HepG2 (cell line): ENCODE data around the gene BTBD17. TPM values are rescaled to one million over a fixed set of nuclear protein-coding genes. Genes with fewer than 3 reads are reported as not detected.

Source experiments
- ARID2 ChIP-seq: sonication (generic); formaldehyde crosslinking; IDR thresholded peaks from 2 replicates; pipeline ENCODE4 v1.8.1; 2022; ENCODE audit warnings: mild to moderate bottlenecking, missing genetic modification reagents, borderline replicate concordance
- ATF5 ChIP-seq: sonication (generic); formaldehyde crosslinking; IDR thresholded peaks from 2 replicates; pipeline ENCODE4 v1.4.0; 2020; ENCODE audit warnings: mild to moderate bottlenecking, low read depth, missing genetic modification reagents
- HDAC1 ChIP-seq: sonication (generic); formaldehyde crosslinking; IDR thresholded peaks from 2 replicates; pipeline ENCODE4 v1.5.1; 2020; ENCODE audit warnings: mild to moderate bottlenecking, missing genetic modification reagents
- NCOA5 ChIP-seq: sonication (generic); formaldehyde crosslinking; IDR thresholded peaks from 2 replicates; pipeline ENCODE4 v1.4.0; 2020; ENCODE audit warnings: missing genetic modification reagents
- PITX1 ChIP-seq: sonication (generic); formaldehyde crosslinking; IDR thresholded peaks from 2 replicates; pipeline ENCODE4 v1.5.1; 2020; ENCODE audit warnings: mild to moderate bottlenecking, missing genetic modification reagents
- PRDM15 ChIP-seq: sonication (generic); formaldehyde crosslinking; IDR thresholded peaks from 2 replicates; pipeline ENCODE4 v1.4.0; 2020; ENCODE audit warnings: missing genetic modification reagents
- RFX3 ChIP-seq: IDR thresholded peaks from 2 replicates; pipeline ENCODE4 v1.6.1; 2016; ENCODE audit warnings: missing biosample characterization, missing genetic modification reagents
- SALL1 ChIP-seq: sonication (generic); formaldehyde crosslinking; IDR thresholded peaks from 2 replicates; pipeline ENCODE4 v1.8.0; 2022; ENCODE audit warnings: mild to moderate bottlenecking, missing genetic modification reagents
- SCMH1 ChIP-seq: sonication (generic); formaldehyde crosslinking; IDR thresholded peaks from 2 replicates; pipeline ENCODE4 v1.9.0; 2021; ENCODE audit warnings: missing genetic modification reagents, mild to moderate bottlenecking, borderline replicate concordance
- ZNF253 ChIP-seq: sonication (generic); formaldehyde crosslinking; IDR thresholded peaks from 2 replicates; pipeline ENCODE4 v1.8.0; 2022; ENCODE audit warnings: mild to moderate bottlenecking, missing genetic modification reagents, borderline replicate concordance
- ZNF280D ChIP-seq: sonication (generic); formaldehyde crosslinking; IDR thresholded peaks from 2 replicates; pipeline ENCODE4 v1.5.1; 2020; ENCODE audit warnings: mild to moderate bottlenecking, missing genetic modification reagents
- ZNF33A ChIP-seq: sonication (generic); formaldehyde crosslinking; IDR thresholded peaks from 2 replicates; pipeline ENCODE4 v1.5.1; 2020; ENCODE audit warnings: missing genetic modification reagents, mild to moderate bottlenecking, moderate library complexity, borderline replicate concordance
- ZNF431 ChIP-seq: sonication (generic); formaldehyde crosslinking; IDR thresholded peaks from 2 replicates; pipeline ENCODE4 v1.9.0; 2022; ENCODE audit warnings: missing genetic modification reagents, low read depth, mild to moderate bottlenecking, borderline replicate concordance
- ZNF432 ChIP-seq: sonication (generic); formaldehyde crosslinking; IDR thresholded peaks from 2 replicates; pipeline ENCODE4 v1.5.0; 2020; ENCODE audit warnings: missing genetic modification reagents, mild to moderate bottlenecking, borderline replicate concordance
- ZNF674 ChIP-seq: sonication (generic); formaldehyde crosslinking; IDR thresholded peaks from 2 replicates; pipeline ENCODE4 v1.5.0; 2020; ENCODE audit warnings: low read depth, mild to moderate bottlenecking, missing genetic modification reagents
- ZNF749 ChIP-seq: sonication (generic); formaldehyde crosslinking; IDR thresholded peaks from 2 replicates; pipeline ENCODE4 v1.8.0; 2022; ENCODE audit warnings: mild to moderate bottlenecking, missing genetic modification reagents, moderate library complexity, borderline replicate concordance
- polyA plus RNA-seq, 8 experiments: library from polyadenylated mRNA; depleted of rRNA in 3 of 8; stranded (reverse) in 7 of 8; unstranded in 1 of 8; fragments of >200 nt; fragmentation: Illumina TruSeq in 4 of 8; extraction: Trizol in 4 of 8; gene quantifications; 2 replicates each; pipeline versions ENCODE4 v1.2.1 to v1.2.3, GENCODE V29; 2011 to 2016; ENCODE audit warnings: low read depth in 4 of 8, missing spikeins in 1 of 8, mixed read lengths in 1 of 8; ENCODE audit not compliant: insufficient read depth in 1 of 8
- total RNA-seq, 5 experiments: library from RNA; depleted of rRNA; stranded (reverse); fragments of >200 nt; fragmentation: Illumina TruSeq; extraction: Trizol; gene quantifications; 2 replicates each; pipeline ENCODE4 v1.2.3, GENCODE V29; 2016; ENCODE audit warnings: low read depth in 1 of 5
- TF ChIP-seq, protein P1 (sequence below): sonication (generic); formaldehyde crosslinking; IDR thresholded peaks from 2 replicates; pipeline ENCODE4 v1.4.0; 2020; ENCODE audit warnings: missing genetic modification reagents
- TF ChIP-seq, protein P2 (sequence below): sonication (generic); formaldehyde crosslinking; IDR thresholded peaks from 2 replicates; pipeline ENCODE4 v1.5.1; 2020; ENCODE audit warnings: missing genetic modification reagents, mild to moderate bottlenecking, borderline replicate concordance

Gene BTBD17
- total and polyA plus RNA-seq, 2 of the 13 experiments (the other 11 are each of a cell fraction or from before 2014, with no cell fraction given) = not detected

- TF ChIP-seq ZNF749 (CRISPR knock-in tag) = no peak
- peak; percentile 90 for TF ChIP-seq SALL1 (CRISPR knock-in tag)
- TF ChIP-seq SCMH1 (CRISPR knock-in tag) = no peak
- TF ChIP-seq NCOA5 (CRISPR knock-in tag) = no peak
- no peak for TF ChIP-seq ZNF253 (CRISPR knock-in tag)
- no peak for TF ChIP-seq ARID2 (CRISPR knock-in tag)
- no peak for TF ChIP-seq ZNF432 (CRISPR knock-in tag)
- TF ChIP-seq PITX1 (CRISPR knock-in tag) = peak; percentile 82; the same call in 1 of the 2 replicates
- no peak for TF ChIP-seq ZNF33A (CRISPR knock-in tag)
- TF ChIP-seq, protein P1, sequence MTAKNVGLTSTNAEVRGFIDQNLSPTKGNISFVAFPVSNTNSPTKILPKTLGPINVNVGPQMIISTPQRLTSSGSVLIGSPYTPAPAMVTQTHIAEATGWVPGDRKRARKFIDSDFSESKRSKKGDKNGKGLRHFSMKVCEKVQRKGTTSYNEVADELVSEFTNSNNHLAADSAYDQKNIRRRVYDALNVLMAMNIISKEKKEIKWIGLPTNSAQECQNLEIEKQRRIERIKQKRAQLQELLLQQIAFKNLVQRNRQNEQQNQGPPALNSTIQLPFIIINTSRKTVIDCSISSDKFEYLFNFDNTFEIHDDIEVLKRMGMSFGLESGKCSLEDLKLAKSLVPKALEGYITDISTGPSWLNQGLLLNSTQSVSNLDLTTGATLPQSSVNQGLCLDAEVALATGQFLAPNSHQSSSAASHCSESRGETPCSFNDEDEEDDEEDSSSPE (CRISPR knock-in tag) = 0 out of 2 replicates have a peak, but pooled peaks have one; percentile 20
- TF ChIP-seq HDAC1 (CRISPR knock-in tag) = peak; percentile 92
- TF ChIP-seq, protein P2, sequence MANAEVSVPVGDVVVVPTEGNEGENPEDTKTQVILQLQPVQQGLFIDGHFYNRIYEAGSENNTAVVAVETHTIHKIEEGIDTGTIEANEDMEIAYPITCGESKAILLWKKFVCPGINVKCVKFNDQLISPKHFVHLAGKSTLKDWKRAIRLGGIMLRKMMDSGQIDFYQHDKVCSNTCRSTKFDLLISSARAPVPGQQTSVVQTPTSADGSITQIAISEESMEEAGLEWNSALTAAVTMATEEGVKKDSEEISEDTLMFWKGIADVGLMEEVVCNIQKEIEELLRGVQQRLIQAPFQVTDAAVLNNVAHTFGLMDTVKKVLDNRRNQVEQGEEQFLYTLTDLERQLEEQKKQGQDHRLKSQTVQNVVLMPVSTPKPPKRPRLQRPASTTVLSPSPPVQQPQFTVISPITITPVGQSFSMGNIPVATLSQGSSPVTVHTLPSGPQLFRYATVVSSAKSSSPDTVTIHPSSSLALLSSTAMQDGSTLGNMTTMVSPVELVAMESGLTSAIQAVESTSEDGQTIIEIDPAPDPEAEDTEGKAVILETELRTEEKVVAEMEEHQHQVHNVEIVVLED = no peak; the same call in 1 of the 2 replicates
- peak; percentile 57; the same call in 1 of the 2 replicates for TF ChIP-seq ZNF431 (CRISPR knock-in tag)
- peak; percentile 80 for TF ChIP-seq ZNF280D (CRISPR knock-in tag)
- TF ChIP-seq ZNF674 (CRISPR knock-in tag) = no peak
- no peak for TF ChIP-seq PRDM15 (CRISPR knock-in tag)
- no peak for TF ChIP-seq ATF5
- TF ChIP-seq RFX3 (CRISPR knock-in tag) = no peak
Observed at GRCh38 chr17:74373838-74374606, 12.4 kb upstream of the BTBD17 start (continued).
